HG02642 (cell line): ENCODE results near the gene RSPH10B.
A peak's percentile ranks its signal among the peaks of the same experiment; 100 is the strongest.
"Not testable (repeated sequence)": the region's sequence is repeated elsewhere in the genome, so short reads cannot be mapped to it uniquely, and the experiment has no call there.

Experiments
- ATAC-seq: cut with Tn5 transposase; IDR thresholded peaks from one replicate; pipeline ENCODE4 v1.9.1; 2021; ENCODE audit warnings: mild to moderate bottlenecking; ENCODE audit not compliant: unreplicated experiment, poor library complexity

Gene RSPH10B

DNA sequence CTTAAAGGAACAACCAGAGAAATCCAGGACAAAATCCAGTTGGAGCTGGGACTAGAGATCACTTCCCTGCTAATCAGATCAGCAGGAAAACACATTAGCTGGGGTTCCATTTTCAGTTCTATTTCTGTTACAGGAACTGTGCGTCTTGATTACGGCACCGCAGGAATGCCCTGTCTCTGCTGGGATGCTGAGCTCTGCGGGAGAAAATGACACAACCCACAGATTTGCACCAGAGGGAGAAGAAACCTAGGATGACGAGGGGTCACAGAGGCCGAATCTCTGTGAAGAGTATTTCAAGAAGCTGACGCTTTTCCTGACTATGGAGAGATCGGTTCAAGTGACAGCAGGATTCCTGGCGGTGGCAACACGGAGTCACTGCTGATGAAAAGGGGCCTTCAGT, 40.2 kb downstream of the RSPH10B start:
- ATAC-seq = not testable (repeated sequence)

DNA sequence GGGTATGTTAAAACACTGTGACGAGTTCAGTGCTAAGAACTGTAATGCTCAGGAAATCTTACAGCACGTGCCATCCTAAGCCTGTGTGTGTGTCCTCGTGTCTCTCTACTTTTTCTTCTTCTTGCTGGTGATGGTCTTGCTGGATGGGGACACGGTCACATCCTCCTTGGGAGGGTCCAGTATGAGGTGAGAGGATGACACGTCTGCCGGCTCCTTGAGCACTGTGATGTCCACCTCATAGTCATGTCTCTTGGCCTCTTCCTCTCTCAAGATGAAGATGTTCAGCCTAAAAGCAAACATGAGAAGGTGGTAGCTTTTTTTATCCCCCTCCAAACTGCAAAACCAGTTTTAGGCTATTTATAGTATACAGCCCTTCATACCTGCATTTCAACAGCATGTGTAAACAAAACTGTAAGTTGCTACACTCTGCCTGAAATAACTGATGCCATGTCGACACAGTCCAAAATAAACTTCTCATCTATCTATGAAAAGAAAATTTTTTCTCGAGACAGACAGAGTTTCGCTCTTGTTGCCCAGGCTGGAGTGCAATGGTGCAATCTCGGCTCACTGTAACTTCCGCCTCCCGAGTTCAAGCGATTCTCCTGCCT, 44.1 kb downstream of the RSPH10B start:
- not testable (repeated sequence) for ATAC-seq

DNA sequence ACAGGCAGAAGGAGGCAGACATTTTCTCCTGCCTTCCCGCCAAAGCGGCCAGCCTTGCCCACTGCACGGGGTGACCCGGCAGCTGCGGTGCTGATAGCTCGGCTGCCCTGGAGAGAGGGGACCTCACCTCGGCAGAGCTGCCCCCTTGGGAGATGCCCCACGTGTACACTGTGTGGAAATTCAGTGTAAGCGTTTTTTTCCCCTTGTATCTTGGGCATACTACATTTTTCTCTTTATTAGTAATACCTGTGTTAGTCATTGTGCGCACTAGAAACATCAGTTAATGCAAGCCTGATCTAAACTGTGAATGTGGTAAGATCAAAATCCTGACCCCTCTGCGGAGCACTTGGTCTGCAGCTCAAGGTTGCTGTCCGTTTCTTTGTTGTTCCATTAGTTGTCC, 45.9 kb downstream of the RSPH10B start:
- ATAC-seq = not testable (repeated sequence)

DNA sequence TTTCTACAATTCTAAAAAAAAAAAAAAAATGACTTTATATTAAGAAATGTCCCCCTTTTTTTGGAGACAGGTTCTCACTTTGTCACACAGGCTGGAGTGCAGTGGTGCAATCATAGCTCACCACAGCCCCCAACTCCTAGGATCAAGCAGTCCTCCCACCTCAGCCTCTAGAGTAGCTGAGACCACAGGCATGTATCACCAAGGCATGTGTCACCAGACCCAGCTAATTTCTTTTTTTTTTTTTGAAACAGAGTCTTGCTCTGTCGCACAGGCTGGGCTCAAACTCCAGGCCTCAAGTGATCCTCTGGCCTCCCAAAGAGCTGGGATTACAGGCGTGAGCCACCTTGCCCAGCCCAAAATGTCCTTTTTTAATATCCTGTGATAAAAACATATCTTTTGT, 46.3 kb downstream of the RSPH10B start:
- not testable (repeated sequence) for ATAC-seq

DNA sequence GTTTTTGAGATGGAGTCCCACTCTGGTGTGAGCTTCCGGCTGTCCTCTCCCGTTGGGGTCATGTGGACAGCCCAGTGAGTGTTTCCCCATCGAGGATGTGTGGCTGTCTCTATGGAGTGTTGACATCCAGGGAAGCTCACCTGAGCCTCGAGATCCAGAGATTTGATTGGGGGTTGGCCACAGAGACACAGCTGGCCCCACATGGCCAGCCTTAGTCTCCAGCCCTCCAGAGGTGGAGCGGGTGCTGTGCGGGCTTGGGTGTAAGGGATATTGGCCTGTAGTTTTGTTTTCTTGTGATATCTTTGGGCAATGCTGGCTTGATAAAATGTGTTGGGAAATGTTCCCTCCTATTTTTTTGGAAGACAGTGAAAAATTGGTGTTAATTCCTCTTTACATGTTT, 54.0 kb downstream of the RSPH10B start:
- not testable (repeated sequence) for ATAC-seq

DNA sequence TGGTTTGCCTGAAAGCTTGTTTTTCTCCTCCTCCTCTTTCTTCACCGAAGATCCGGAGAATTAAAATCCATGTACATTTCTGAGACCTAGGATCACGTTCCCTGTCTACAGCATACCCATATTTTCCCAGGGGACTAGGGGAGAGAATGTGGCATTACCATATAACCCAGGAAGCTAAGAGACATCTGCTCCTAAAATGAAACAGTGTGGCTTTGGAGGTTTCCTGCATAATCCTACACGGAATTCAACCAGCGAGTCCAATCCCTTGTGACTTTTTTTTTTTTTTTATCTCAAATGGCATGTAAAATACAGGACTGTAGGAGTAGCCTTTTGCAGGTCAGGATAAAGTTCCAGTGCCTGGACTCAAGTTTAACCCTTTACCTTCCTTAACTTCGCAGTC, 61.7 kb downstream of the RSPH10B start:
- ATAC-seq = not testable (repeated sequence)

DNA sequence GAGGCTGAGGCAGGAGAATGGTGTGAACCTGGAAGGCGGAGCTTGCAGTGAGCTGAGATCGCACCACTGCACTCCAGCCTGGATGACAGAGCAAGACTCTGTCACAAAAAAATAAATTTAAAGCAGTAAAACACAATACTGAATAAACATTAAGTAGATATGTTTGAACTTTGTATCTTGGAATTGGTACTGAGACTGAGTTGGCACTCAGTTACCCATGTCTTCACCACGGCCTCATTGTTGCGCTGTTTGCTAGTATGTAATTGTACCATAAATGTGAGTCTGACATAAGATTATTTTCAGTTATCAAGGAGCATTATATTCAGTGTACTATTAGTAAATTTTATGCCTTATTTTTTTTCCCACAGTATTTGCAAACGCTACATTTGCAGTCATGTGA, 65.8 kb downstream of the RSPH10B start:
- ATAC-seq = not testable (repeated sequence)

DNA sequence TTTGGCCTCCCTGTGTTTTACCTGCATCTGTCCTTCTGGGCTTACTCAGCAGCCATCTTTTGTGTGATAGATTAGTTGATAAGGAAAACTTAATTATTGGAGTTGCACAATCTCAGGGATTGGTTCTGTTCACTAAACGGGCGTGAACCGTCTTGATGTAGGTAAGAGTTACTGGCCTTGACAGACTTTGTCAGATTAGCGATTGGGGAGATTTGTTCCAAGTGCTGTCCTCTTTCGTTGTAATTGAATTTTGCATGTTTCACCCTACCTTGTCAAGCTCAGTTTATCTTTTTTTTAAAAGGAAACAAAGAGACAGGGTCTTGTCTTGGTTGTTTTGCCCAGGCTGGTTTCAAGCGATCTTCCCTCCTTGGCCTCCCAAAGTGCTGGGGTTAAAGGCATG, 67.5 kb downstream of the RSPH10B start:
- ATAC-seq = not testable (repeated sequence)

DNA sequence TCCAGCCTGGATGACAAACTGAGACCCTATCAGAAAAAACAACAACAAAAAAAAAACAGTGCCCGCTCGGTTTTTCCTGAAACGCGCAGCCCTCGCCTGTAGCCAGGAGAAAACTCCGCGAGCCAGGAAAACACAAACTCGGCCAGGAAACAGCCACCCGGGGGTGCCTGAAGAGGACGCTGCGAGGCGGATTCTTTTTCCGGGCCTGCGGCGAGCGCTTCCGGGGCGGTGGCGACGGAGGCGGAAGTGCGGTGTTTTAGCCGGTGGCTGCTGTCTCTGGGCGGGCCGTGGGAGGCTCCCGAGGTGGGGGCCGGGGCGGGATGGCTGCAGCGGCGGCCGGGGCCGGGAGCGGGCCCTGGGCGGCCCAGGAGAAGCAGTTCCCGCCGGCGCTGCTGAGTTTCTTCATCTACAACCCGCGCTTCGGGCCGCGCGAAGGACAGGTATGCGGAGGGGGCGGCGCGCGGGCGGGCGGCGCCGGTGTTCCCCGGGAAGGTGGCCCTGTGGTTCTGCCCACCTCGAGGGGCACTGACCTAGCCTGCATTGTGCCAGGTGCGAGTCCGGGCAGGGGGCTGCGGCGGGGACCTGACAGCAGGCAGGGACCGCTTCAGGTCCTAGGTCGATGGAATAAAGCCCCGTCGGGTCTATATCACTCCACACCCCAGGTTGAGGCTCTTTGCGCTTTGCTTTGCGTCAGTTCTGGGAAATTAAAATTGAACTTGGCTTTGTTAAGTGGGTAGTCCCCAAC, 71.8 kb downstream of the RSPH10B start, which contains the start of gene CCZ1:
Gene CCZ1 (plus strand): TSS at position 254 of the 745 bp plus-strand sequence. CDS start 67 bp downstream, at position 321.
- peak; percentile 95 for ATAC-seq

DNA sequence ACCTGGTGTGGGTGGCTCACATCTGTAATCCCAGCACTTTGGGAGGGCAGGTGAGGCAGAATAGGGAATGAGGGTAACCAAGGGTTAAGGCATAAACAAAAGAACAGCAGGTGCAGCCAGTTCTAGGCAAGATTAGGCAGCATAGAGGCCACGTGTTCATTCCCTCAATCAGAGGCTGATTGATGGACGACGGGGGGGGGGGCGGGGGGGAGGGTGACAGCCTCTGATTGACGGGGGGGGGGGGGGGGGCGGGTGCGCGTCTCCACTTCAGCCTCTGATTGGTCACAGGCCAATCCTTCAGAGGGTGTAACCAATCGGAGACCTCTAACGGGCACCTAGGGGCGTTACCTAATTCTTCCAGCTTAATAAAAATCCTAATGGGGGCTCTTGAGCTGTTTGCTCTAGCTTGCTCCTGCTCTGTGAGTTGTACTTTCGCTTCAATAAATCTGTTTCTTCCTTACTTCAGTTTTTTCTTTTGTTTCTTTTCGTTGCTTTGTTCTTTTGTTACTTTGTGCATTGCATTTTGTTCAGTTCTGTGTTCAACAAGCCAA, 73.0 kb downstream of the RSPH10B start:
- ATAC-seq = not testable (repeated sequence)

DNA sequence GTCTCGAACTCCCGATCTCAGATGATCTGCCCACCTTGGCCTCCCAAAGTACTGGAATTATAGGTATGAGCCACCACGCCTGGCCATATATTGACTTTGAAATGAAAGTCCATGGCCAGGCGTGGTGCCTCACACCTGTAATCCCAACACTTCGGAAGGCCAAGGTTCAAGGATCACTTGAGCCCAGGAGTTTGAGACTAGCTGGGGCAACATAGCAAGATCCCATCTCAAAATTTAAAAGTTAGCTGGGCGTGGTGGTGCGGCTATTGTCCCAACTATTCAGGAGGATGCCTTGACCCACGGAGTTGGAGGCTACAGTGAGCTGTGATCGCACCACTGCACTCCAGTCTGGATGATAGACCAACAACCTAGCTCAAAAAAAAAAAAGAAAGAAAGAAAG, 78.0 kb downstream of the RSPH10B start:
- ATAC-seq = no peak

DNA sequence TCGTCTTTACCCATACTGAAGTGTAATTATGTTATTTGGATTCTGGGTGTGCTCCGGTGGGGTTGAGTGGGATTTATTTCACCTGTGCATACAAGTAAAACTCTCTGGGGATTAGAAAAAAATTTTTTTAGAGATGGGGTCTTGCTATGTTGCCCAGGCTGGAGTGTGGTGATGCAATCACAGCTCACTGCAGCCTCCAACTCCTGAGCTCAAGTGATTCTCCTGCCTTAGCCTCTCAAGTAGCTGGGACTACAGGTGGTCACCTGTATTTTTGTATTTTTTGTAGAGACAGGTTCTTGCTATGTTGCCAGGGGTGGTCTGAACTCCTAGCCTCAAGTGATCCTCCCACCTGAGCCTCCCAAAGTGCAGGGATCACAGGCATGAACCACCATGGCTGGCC, 80.2 kb downstream of the RSPH10B start:
- ATAC-seq = not testable (repeated sequence)

DNA sequence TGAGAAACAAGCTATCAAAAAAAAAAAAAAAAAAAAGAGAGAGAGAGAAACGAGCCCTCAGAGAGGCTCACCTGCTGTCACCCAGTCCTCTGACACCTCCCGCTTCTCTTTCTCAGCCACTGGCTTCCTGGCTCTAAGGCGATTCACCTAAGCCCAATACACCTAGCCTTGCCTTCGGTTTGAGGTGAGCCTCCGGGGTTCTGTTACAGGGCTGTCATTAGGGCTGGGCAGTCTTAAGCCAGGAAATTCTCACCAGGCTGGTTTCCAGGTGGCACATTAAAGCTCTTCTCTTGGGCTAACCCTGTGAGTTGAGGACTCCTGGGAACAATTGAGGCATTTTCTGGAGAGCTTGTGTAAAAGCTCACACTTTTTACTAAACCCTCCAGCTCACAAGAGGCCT, 82.5 kb downstream of the RSPH10B start:
- ATAC-seq = not testable (repeated sequence)

DNA sequence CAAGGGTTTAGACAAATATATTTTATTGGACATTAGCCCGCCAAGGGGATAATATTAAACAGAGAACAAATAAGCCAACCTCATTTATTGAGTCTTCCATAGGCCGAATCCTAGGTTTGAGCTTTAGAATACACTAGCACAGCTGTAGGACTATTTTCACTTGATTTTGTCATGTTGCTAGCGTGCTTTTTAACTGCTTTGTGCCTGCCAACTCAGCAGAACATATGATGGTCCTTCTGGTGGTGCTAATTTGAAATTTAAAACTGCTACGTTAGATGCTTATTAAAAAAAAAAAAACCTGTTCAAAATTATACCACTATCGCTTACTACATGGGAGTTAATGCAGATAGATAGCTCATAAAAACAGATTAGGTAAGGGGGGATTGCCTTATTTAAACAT, 86.1 kb downstream of the RSPH10B start:
- not testable (repeated sequence) for ATAC-seq

DNA sequence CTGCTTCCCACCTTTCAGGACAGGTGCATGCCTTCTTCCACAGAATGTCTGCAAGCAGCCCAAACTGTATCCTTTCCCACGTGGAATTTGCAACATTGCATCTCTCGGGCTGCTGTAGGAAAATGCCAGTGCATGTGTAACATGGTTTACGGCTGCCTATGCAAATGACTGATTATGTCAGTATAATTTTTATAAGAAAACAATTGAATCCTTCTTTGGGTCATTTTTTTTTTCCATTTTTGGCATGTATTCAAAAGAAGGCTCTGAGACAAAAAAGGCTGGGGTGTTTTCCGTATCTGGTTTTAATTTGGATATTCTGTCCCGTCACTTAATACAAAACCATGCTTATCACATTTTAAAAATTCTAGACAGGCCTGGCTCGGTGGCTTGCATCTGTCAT, 90.4 kb downstream of the RSPH10B start:
- ATAC-seq = not testable (repeated sequence)

DNA sequence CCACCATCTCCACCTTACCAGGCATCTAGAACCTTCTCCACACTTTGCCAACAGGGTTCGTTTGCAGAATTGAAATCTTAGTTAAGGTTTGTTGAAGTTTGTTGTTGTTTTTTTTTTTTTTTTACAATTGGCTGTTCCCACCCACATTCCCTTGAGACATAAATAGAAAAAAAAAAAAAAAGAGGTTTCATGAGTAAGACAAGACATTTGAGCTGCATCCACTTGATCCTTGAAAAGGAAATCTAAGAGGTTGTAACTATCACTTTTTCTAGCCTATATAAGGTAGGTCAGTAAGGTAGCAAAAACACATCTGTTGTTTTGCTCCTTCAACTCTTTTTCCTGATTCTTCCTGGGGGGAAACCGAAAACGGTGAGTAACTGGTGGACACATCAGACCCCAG, 90.9 kb downstream of the RSPH10B start:
- ATAC-seq = not testable (repeated sequence)
